NCI-H1436 treated with DMSO at 0.1 percent for 48 hours (cell line): Measurements from ENCODE around the gene COLEC11.
"Not testable (repeated sequence)": the region's sequence is repeated elsewhere in the genome, so short reads cannot be mapped to it uniquely, and the experiment has no call there.

Experiments
- DNase-seq: peaks from one replicate; lab custom pipeline; 2025; lab: John Stamatoyannopoulos, UW

Gene COLEC11

DNA sequence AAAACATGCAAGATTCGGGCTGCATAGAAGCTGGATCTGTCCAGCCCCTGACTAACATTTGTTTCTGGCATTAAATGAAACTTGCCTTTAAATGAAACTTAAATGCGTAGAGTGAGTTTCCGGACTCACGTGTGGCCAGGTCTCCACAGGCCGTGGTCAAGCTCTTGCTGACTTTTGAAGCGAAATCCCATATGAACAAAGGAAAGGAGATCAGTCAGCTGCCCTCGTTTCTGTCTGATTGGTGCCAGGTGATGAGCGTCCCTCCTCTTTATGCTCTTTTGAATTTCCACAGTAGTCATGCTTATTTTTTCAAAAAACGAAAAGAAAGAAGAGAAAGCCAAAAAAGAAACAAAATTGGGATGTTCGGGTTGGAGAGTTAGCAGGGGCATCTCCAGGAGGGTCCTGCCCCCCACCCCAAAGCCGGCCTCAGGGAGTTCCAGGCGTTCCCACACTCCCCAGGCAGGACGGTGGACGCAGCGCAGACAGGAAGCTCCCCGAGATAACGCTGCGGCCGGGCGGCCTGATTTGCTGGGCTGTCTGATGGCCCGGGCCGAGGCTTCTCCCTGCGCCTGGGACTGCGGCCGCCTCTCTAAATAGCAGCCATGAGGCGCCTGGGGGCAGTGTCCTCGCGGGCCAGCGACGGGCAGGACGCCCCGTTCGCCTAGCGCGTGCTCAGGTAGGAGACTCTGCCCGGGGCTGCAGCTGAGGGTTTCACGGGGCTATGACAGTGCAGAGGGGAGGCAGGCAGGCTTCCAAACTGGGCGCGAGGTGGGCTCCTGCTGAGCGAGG, at the start of gene COLEC11:
COLEC11 (plus strand) TSS at position 620 of the 789 bp plus-strand sequence. CDS start 9,229 bp downstream, outside the sequence.
- DNase-seq: no peak

DNA sequence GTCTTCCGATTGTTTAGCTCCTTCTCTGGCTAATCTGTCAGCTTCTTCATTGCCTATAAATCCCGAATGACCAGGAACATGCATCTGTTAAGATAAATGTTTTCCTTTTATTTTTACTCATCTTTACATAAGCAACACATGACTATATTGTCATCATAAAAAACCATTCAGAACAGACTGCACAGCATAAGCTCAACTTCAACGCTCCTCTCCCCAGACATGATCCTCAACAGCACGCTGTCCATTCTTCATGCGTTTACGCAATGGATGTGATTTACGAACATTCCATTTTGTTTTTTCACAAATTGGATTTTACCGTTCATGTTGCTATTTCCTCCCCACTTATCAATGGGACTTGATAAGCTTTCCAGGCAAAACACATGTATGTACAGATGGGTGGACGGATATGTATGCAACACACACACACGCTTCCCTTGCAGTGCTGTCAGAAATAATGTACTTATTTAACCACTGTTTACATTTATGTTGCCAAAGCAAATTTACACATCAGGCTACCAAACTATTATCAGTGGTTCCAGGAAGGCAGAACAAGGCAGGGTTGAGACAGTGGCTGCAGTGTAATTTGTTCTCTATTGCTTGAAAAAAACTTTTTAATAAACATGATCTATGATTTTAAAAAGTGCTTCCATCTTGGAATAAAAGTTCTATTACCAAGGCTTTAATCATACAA, 49.0 kb upstream of the COLEC11 start:
- DNase-seq: no peak

DNA sequence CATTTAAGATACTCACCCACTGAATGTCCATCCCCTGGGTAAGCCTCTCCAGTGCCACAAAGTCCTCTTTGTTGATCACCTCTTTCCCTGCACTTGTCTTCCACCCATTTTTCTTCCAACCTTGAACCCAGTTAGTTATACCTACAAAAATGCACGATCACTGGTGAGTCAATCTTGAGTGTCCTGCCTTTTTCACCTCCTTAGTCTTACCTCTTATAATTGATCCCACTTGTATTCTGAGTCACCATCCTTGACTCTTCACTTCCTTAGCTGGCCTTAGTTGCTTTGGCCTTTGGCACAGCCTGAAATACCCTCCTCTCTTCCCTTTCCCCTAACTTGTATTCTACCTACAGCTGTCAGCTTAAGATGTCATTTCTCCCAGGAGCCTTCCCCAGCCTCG, 47.0 kb upstream of the COLEC11 start:
- DNase-seq: no peak

DNA sequence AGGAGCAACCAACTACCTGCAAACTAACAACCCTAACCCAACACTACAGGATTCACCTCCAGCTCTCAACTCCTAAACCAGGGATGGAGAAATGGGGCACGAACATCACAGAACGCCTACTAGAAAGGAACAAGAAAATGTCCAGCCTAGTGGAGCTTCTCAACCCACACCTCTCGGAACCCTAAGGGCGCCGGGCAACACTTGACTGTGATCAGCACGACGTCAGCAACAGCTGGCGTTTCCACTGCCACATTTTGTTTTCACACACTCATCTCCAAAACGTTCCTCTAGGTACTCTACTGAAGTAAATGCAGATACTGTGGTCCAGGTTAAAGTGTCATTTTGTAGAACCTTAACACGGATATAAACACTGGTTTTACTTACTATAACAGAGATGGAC, 41.0 kb upstream of the COLEC11 start:
- DNase-seq: no peak

DNA sequence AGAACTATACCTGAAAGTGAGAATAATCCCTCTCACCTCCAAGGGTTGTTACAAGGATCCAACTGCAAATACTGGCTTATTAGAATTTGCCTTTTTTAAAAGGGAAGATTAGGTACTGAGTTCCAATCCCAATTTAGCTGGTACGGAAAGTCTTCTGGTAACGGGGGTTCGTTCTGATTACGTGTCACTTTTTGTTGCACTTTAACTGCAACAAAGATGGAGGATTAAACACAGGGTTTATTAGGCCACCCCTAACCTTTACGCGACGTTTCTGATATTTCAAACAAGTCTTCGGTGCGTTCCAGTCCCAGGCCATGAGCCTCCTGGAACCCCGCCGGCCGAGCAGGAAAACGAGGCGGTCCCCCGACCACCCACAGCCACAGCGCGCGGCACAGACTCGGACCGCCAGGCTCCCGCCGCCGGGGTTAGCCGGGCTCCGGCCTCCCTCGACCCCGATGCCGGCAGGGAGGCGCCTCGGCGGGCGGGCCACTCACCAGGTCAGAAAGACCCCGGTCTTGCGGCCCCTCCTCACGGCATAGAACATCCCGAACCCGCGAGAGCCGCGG, 37.2 kb upstream of the COLEC11 start:
- no peak for DNase-seq

DNA sequence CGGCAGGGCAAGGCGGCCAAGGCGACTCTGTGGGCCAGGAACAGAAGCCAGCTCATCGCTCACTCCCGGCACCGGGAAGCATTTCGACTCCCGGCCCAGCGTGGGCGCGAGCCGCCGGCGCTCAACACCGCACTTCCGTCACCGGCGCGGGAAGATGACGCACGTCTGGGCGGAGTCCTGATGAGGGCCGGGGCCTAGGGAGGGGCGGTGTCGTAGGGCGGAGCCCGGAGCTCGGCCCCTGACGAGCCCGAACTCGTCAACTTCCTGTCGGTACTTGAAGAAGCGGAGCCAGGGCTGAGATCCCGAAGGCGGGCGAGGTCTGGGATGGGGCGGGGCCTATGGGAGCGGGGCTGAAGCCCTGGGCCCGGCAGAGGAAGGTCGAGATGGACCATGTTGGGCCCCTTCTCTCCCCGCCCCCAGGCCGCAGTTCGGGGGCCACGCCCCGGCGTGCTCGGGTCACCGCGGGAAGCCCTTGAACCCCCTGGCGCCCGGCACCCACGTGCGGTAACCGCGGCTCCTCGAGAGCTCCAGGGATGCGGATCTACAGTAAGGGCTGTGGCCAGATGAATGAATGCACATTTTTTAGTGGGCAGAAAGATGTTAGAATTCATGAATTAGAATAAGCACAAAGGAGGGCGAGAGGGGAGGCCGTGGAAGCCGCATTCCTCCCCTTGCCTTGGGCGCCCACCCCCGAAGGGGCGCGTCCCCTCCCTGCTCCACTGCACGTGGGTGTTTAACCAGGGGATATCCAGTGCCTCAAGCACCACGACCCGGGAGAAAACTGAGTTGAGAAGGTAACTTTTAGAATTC, 36.5 kb upstream of the COLEC11 start, which contains the start of gene RNASEH1:
RNASEH1 (minus strand) TSS at position 129 of the 810 bp plus-strand sequence; CDS start at position 56, 73 bp downstream.
- DNase-seq: peak; percentile 91

DNA sequence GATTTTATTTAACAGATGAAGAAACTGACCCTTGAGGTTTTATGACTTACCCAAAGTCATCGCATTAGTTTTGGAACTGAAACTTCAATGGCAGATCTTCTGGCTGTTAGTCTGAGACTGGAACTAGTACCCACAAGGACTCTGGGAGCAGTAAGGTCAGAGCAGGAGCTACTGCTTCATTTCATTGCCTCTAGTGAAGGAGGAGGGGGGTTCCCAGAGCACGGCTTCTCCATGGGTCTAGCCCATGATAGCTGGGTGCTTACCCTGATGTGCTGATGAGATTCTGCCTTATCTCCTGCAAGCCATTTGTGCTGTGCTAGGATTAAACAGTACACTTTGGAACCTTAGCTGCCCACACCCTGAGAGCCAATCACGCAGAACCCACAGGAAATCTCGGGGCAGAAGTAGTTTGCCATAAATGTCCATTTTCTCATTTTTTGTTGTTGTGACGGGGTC, 31.4 kb upstream of the COLEC11 start:
- no peak for DNase-seq

DNA sequence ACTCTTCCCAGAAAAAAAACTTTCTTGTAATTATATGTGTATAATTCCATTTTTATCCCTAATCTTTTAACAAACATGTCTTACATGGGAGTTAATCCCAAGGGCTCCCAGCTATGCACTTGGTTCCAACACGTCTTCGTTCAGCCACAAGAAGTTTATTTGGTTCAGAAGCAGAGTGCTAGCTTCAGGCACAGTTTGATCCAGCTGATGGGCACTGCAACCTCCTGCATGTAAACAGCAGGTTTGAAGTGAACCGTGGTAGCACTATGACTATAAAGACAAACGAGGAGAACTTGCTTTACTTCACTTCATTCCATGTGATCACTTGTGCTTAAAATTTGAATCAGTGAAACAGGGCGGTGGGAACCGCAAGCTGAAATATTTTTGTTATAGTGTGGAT, 29.8 kb upstream of the COLEC11 start:
- no peak for DNase-seq

DNA sequence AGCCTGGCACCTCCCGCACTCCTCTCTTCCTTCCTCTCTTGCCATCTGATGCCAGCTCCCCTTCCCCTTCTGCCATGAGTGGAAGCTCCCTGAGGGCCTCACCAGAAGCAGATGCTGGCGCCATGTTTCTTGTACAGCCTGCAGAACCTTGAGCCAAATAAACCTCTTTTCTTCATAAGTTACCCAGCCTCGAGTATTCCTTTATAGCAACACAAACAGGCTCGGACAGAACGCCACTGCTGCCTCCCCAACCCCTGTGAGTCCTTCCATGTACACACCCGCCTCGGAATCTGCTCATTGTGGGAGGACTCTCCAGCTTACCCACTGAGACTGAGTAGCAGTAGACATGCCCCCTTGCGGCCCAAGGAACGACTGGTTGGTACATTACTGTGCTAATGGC, 28.1 kb upstream of the COLEC11 start:
- no peak for DNase-seq

DNA sequence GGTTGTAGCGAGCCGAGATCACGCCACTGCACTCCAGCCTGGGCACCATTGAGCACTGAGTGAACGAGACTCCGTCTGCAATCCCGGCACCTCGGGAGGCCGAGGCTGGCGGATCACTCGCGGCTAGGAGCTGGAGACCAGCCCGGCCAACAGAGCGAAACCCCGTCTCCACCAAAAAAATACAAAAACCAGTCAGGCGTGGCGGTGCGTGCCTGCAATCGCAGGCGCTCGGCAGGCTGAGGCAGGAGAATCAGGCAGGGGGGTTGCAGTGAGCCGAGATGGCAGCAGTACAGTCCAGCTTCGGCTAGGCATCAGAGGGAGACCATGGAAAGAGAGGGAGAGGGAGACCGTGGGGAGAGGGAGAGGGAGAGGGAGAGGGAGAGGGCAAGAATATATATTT, 25.3 kb upstream of the COLEC11 start:
- not testable (repeated sequence) for DNase-seq

DNA sequence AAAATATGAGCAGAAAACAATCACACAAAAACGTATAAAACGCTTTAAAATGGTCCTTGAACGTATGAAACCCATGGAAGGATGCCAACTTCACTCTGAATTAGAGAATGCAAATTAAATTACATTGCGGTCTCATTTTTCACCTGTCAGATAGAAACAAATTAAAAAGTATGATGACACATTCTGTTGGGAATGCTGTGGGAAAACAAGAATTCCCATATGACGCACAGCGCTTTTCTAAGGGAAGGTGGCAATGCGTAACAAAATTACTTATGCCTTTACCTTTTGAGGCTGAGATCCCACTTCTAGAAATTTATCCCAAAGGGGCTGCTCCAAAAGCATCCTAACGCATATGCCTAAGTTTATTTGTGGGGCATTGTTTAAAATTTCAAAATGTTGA, 23.6 kb upstream of the COLEC11 start:
- DNase-seq: no peak

DNA sequence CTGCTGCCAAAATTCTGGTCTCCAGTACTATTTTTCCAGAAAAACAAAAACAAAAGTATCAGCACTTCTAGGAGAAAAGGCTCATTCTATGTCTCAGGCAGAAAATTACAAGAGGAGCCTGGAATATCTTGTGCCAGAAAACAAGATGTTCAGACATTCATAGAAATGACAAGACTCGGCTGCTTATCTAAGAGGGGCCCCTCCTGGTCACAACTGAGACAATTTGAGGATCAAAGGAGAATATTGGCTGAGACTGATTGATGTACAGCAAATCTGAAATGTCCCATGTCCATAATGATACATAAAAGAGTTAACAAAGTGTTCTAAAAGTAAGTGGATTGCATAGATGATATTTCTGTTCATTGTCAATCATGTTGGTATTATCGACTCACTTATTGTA, 22.3 kb upstream of the COLEC11 start:
- DNase-seq: no peak

DNA sequence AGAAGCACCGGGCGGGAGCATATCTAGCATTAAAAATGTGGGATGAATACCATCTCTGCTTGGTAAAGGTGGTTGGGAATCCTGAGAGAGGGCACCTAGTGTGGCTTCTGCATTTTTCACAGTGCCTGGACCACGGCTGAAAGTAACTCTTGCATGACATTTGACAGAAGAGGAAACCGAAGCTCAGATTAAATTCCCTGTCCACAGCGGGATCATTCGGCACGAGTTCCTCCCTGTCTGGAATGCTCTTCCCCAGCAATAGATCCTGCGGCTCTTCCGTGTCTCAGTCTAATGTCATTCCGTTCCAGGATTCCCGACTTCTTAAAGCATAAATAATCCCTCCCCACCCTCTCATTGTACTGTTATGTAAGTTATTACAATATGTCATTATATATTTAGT, 20.8 kb upstream of the COLEC11 start:
- DNase-seq: no peak

DNA sequence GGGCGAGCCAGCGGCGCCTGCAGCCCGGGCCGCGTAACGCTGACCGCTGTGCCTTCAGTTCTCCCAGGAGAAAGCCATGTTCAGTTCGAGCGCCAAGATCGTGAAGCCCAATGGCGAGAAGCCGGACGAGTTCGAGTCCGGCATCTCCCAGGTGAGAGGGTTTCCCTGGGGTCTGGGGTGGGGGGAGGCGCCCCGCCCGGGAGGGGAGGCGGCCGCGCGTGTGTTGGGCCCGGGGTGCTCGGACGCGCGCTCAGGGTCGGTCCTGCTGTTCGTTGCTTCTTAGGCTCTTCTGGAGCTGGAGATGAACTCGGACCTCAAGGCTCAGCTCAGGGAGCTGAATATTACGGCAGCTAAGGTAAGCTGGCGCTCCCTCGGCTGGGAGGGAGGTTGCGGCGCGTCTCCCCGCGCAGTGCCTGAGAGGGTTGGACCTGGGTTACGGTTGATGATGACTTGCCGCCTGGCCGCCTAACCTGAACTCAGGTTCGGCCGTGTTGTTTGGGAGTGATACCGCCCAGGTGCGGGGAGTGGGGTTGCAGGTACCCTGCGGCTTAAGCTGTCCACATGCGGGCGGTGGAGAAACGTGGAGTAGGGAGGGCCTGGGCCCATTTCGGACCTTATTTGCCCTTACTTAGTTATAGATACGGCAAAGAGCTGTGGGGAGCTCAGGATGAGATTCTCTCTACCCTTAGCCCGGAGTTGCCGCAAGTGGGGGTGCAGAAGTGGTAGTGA, 19.2 kb upstream of the COLEC11 start:
- DNase-seq: no peak

DNA sequence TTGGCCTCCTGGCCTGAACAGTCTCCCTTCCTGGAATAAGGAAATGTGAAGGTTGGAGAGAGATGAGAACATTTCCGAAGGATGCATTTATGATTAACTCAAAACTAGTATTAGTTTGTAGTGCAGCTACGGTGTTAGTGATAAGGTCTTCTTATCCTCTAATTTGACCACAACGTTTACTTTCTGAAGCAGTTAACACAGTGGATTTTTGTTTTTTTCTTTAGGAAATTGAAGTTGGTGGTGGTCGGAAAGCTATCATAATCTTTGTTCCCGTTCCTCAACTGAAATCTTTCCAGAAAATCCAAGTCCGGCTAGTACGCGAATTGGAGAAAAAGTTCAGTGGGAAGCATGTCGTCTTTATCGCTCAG, 18.7 kb upstream of the COLEC11 start:
- not testable (repeated sequence) for DNase-seq

DNA sequence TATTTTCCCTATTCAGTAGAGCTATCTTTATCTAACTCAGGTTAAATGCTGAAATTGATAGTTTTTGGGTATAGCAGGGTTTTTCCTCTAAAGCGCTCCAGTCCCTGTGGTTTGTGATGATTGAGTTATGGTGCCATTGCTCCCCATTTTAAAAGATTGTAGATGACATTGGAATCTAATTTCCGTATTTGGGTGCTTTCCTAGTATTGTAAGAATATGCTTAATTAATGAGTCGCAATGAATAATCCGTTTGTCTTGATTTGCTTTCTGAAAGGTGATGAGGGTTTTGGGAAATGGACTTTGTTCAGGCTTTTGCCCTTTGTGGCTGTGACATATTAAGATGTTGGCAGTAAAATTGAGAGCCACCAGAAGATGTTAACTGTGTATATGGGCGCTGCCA, 15.9 kb upstream of the COLEC11 start:
- DNase-seq: no peak

DNA sequence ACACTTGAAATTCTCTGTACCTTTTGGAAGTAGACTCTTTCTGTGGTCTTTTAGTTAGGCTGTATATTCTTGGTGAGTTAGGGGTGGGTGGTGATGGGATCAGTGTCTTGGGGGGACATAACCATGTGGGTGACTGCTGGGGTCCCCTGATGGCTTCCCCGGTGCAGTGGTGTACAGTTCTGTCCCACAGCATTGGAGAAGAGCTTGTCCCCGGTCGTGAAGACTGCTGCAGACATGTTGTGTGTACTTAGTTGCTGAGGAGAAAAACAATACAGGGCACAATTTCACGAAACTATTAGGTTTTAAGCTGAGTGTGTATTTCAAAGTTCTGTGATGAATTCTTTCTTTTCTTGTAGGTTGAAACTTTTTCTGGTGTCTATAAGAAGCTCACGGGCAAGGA, 14.5 kb upstream of the COLEC11 start:
- no peak for DNase-seq

DNA sequence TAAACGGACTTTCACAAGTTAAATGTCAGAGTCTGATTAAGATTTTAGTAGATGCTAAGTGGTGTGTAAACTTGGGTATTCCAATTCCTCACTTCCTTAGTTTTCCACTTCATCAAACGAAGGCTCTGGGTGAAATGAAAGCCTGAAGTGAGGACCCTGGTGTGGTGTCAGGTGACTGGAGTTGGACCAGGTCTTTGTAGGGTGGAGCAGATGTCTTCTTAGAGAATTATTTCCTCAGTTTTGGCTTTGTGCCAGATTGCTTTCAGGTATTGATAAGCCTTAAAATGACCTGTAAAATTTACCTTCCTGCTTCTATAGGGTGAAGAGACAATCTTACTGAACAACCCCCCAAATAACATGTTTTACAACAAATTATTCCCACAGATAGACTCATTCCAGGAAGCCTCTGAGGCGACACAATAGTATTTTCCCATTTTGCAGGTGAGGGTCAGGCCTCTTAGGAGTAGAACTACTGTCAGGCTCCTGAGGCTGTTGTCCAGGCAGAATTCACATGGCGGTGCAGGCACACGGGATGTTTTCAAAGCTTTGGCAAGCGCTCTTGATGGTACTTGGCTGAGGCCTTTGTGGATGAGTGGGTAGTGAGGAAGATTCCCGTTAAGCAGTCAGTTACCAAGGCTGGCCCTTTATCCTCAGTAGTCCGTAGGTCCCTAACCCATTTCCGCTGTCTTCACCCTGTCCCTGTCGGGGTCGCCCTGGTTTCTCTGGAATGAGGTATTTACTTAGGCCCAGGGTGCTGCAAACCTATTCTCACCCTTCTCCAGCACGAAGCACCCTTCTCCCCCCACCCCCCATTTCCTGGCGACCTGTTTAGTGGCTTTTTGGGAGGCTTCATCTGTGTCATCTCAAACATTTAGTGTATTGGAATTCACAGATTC, 13.3 kb upstream of the COLEC11 start:
- no peak for DNase-seq

DNA sequence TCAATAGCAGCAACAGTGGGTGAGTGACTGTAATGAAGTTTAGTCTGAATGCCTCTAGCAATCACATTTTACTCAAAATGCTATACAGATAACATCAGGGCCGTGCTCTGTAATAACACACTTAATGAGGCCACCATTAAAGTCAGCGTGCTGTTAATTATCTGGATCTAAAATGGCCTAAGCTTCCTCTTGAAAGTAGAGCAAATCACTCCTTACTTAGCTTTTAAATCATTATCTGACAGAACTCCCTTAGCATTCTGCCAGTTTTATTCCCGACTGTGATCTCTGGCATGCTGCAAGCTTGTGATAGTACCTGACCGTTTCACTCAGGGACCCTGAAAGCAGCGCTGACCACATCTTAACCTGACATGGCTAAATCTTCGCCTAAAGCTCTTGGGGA, 10.8 kb upstream of the COLEC11 start:
- DNase-seq: no peak

DNA sequence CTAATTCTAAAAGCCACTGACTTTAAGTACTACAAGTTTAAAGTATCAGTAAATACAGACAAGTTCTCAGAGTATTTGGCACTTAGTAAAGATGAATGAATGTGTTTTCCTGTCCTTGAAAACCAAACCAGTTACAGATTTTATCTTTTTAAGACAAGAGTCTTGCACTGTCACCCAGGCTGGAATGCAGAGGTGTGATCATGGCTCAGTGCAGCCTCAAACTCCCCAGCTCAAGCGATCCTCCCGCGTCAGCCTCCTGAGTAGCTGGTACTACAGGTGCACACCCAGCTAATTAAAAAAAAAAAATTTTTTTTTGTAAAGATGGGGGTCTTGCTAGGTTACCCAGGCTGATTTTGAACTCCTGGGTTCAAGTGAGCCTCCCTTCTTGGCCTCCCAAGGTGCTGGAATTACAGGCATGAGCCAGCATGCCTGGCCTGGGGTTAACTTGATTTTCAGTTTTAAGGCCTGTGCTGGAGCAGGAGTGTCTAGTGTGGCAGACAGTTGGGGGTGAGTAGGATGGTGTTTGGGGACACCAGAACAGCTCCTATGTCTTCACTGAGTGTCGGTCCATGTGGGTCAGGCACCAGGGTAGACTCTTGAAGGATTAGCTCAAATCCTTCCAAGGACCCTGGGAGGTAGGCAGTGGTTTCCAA, 10.2 kb upstream of the COLEC11 start:
- no peak for DNase-seq
